Activated naive CD4-positive, alpha-beta T cell treated with anti-CD3 and anti-CD28 coated beads, Interleukin-2, amount 50 U/mL, for 24 hours (primary cell): ENCODE data around the gene SLCO4A1.

ENCODE experiments used
- H3K27ac Mint-ChIP-seq: one replicate; pipeline ENCODE4 v1.8.0; 2021; ENCODE audit warnings: mild to moderate bottlenecking, mixed read lengths
- H3K27me3 Mint-ChIP-seq: one replicate; pipeline ENCODE4 v1.8.0; 2021; ENCODE audit warnings: mixed read lengths
- H3K36me3 Mint-ChIP-seq: one replicate; pipeline ENCODE4 v1.8.0; 2021; ENCODE audit warnings: mixed read lengths
- H3K4me1 Mint-ChIP-seq: one replicate; pipeline ENCODE4 v1.8.0; 2021; ENCODE audit warnings: mixed read lengths
- H3K4me3 Mint-ChIP-seq: one replicate; pipeline ENCODE4 v1.8.0; 2021; ENCODE audit warnings: mild to moderate bottlenecking, mixed read lengths
- H3K9me3 Mint-ChIP-seq: one replicate; pipeline ENCODE4 v1.8.0; 2021; ENCODE audit warnings: mixed read lengths

SLCO4A1 gene

DNA sequence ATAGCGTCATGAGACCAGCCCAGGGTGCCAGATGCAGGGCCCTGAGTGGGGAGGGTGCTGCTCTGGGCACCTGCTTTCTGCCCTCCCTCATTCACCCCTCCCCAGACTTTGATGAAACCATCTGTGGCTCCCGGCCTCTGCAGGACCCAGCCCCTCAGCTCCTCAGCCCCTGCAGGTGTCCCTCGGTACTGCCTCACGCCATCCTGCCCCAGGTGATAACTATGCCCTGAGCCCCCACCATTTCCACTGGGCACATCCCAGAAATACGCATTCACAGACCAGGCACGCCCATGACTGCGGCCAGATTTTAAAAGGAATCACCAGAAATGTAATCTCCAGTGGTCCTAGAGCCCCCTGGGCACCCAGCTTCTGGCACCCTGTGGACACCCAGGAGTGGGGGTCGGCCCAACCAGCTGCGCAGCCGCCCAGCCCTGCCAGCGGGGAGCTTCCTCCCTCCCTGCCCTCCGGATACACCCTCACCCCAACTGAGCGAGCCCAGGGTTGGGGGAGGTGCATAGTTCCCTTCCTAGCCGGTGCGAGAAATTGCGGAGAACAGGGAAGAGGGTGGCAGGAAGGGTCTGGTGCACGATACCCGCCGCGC is 65.7 kb downstream of the SLCO4A1 start:
- peaks cover 13% of the 10 kb centered on the region for H3K27me3 Mint-ChIP-seq
- H3K4me3 Mint-ChIP-seq = peak overlapping the region; percentile 65
- no peaks in the 10 kb centered on the region for H3K36me3 Mint-ChIP-seq
- no peak overlapping the region for H3K27ac Mint-ChIP-seq
- no peaks in the 10 kb centered on the region for H3K9me3 Mint-ChIP-seq
- H3K4me1 Mint-ChIP-seq = peaks cover 4% of the 10 kb centered on the region

DNA sequence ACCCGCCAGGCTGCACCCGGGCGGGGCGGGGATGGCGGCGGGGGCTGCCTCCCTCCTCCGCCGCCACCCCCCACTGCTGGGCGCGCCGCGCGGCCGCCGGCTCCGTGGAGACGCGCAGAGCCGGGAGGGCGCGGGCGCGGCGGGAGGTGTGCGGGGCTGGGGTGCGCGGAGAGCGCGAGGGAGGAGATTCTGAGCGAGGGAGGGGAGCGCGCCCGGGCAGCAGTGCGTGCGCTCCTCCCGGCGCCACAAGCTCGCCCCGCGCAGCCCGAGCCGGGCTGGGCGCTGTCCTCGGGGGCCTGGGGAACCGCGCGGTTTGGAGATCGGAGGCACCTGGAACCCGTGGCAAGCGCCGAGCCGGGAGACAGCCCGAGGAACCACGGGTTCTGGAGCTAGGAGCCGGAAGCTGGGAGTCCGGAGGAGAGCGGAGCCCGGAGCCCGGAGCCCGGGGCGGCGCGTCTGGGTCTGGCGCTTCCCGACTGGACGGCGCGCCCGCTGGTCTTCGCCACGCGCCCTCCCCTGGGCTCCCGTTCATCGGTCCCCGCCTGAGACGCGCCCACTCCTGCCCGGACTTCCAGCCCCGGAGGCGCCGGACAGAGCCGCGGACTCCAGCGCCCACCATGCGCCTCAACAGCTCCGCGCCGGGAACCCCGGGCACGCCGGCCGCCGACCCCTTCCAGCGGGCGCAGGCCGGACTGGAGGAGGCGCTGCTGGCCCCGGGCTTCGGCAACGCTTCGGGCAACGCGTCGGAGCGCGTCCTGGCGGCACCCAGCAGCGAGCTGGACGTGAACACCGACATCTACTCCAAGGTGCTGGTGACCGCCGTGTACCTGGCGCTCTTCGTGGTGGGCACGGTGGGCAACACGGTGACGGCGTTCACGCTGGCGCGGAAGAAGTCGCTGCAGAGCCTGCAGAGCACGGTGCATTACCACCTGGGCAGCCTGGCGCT is 66.6 kb downstream of the SLCO4A1 start, which contains the start of gene NTSR1:
TSS of gene NTSR1 (plus strand) at position 246 of the 946 bp plus-strand sequence. CDS start at position 618, 372 bp downstream.
- Mint-ChIP-seq H3K9me3 (no peaks in the 10 kb centered on the region), H3K4me3 (peak within 1 kb of the TSS; percentile 65), H3K27ac (no peak within 1 kb of the TSS), H3K27me3 (peaks cover 13% of the 10 kb centered on the region), H3K36me3 (no peaks in the 10 kb centered on the region), H3K4me1 (no peaks in the 10 kb centered on the region)

DNA sequence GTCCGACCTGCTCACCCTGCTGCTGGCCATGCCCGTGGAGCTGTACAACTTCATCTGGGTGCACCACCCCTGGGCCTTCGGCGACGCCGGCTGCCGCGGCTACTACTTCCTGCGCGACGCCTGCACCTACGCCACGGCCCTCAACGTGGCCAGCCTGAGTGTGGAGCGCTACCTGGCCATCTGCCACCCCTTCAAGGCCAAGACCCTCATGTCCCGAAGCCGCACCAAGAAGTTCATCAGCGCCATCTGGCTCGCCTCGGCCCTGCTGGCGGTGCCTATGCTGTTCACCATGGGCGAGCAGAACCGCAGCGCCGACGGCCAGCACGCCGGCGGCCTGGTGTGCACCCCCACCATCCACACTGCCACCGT is 67.2 kb downstream of the SLCO4A1 start:
- no peak overlapping the region for H3K27ac Mint-ChIP-seq
- no peaks in the 10 kb centered on the region for H3K4me1 Mint-ChIP-seq
- no peak overlapping the region for H3K4me3 Mint-ChIP-seq
- peaks cover 13% of the 10 kb centered on the region for H3K27me3 Mint-ChIP-seq
- H3K36me3 Mint-ChIP-seq = no peaks in the 10 kb centered on the region
- H3K9me3 Mint-ChIP-seq = no peaks in the 10 kb centered on the region

DNA sequence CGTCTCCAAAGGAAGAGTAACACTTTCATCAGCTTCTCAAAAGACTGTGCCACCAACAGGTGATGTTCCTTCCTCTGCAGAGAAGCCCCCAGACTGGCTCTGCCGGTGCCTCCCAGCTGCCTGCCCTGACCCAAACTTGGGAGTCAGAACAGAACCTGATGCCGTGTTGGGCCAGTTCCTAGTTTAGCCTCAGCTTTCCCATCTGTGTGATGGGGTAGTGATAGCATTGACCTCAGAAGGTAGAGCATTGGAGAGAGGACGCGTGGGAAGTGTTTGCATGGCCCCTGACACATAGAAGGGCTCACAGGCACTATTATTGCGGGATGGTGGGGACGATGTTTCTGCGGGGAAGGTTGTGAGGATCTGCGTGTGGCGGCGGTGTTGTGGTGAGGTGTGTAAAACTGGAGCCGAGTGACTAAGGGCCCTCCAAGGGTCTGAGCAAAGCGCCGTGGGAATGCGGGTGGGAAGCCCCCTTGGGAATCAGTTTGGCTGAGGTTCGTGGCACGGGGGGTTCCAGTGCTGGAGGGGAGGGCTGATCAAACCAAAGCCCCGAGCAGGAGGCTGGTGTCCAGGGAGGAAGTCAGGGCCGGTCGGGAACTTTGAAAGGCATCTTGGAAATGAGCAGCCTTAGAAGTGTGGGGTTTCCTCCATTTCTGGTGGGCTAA is 68.0 kb downstream of the SLCO4A1 start:
- Mint-ChIP-seq H3K36me3 (no peaks in the 10 kb centered on the region), H3K27me3 (peaks cover 13% of the 10 kb centered on the region), H3K27ac (no peak overlapping the region), H3K4me1 (no peaks in the 10 kb centered on the region), H3K9me3 (no peaks in the 10 kb centered on the region), H3K4me3 (no peak overlapping the region)

DNA sequence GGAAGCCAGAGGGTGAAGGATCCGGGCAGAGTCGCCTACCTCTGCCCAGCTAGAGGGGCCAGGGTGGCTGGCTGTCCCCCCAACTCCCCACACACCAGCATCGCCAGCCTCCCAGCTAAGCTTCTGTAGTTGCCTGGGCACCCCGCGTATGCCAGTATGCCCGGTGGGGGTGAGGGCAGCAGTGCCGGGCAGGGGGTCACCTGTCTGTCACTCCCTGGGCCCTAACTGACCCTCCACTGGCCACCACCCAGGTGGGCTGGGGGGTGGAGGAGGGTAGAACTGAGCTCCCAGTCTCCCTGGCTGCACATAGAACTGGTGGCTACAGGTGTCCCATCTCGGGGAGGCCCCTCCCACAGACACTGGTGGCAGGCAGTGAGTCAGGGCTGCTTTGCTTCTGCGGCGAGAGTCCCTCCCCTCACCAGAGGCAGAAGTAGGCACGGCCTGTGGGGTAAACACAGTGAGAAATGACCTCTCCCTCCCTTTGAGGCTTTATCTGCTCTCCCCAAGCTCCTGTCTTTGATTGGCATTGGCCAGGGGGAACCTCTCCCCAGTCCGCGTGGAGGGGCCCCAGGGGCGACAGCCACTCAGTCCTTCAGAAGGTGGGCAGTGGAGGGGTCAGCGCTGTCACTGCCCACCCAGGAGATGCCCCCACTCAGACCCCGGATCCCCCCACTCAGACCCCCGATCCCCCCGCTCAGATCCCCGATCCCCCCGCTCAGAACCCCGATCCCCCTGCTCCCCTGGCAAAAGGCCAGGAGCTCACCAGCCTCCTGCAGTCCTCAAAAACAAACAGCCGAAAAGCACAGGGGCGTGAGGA is 68.8 kb downstream of the SLCO4A1 start:
- Mint-ChIP-seq H3K4me3 (no peak overlapping the region), H3K27me3 (peaks cover 13% of the 10 kb centered on the region), H3K27ac (no peak overlapping the region), H3K36me3 (no peaks in the 10 kb centered on the region), H3K9me3 (no peaks in the 10 kb centered on the region), H3K4me1 (peaks cover 6% of the 10 kb centered on the region)

DNA sequence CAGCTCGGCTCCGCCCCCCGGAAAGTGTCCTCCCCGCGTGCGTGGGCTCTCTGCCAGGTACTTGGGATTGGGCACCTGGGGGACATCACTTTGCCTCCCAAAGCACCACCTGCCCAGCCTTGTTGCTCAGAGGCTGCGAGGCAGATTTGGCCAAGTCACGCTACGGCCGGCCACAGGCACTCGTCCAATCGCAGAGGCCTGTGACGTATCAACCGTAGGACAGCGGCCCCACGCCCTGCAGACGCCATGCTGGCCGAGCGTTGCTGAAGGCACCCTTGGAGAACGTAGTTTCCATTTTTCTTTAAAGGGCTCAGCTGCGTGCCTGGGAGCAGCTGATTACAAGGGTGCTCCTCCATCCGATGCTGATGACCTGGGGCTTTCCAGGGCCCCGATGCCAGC is 69.4 kb downstream of the SLCO4A1 start:
- H3K27me3 Mint-ChIP-seq = peaks cover 13% of the 10 kb centered on the region
- H3K4me1 Mint-ChIP-seq = peaks cover 12% of the 10 kb centered on the region
- no peak overlapping the region for H3K27ac Mint-ChIP-seq
- no peaks in the 10 kb centered on the region for H3K36me3 Mint-ChIP-seq
- no peak overlapping the region for H3K4me3 Mint-ChIP-seq
- no peaks in the 10 kb centered on the region for H3K9me3 Mint-ChIP-seq

DNA sequence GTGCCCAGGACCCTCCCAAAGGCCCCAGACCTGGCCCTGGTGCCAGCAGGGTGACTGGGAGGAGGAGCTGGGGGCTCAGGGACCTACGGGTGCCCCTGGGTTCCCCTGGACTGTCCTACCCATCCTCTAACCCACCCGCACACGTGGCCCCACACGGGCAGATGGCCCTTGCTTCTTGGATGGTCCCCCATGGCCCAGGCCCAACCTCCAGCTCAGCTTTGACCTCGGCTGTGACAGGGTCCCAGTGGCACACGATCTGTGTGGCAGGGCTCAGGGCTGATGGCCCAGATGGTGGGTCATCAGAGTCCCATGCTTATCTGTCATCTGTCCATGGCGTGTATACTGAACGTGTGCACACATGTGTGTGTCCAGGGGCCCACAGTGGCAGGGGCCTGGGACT is 70.3 kb downstream of the SLCO4A1 start:
- Mint-ChIP-seq H3K4me3 (no peak overlapping the region), H3K9me3 (no peaks in the 10 kb centered on the region), H3K4me1 (peaks cover 19% of the 10 kb centered on the region), H3K27ac (no peak overlapping the region), H3K27me3 (peaks cover 8% of the 10 kb centered on the region), H3K36me3 (no peaks in the 10 kb centered on the region)

DNA sequence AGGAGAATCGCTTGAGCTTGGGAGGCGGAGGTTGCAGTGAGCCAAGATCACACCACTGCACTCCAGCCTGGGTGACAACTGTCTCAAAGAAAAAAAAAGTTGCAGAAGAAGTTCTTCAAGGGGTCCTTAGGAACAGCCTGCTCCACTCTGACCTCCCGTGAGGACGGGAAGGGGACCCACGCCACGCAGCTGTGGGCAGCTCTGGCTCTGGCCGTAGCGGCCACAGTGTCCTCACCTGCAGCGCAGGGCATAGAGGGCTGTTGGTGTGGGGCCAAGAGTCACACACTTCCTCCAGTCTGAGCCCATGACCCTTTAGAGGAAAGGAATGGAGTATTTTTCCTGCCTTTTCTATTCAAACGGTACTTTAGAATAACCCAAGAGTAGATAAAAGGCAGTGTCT is 71.7 kb downstream of the SLCO4A1 start:
- H3K4me1 Mint-ChIP-seq = peaks cover 21% of the 10 kb centered on the region
- no peak overlapping the region for H3K27ac Mint-ChIP-seq
- H3K36me3 Mint-ChIP-seq = no peaks in the 10 kb centered on the region
- peaks cover 6% of the 10 kb centered on the region for H3K27me3 Mint-ChIP-seq
- no peaks in the 10 kb centered on the region for H3K9me3 Mint-ChIP-seq
- no peak overlapping the region for H3K4me3 Mint-ChIP-seq

DNA sequence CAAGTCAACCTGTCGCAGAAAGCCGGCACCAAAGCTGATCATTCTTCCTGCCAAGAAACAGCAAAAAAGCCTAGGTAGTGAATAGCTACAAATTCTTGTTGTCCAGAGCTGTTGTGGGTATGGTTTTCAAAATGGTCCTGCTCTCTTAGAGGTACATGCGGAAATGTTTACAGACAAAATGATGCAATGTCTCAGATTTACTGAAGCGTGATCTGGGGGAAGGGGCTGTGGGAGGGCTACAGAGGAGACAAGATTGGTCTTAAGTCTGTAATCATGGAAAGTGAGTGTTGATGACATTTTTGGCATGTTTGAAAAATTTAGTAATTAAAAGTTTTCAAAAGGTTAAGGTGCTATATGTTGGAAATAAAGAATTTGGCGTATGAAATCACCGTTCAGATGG is 72.5 kb downstream of the SLCO4A1 start:
- no peak overlapping the region for H3K4me3 Mint-ChIP-seq
- no peaks in the 10 kb centered on the region for H3K9me3 Mint-ChIP-seq
- peaks cover 21% of the 10 kb centered on the region for H3K4me1 Mint-ChIP-seq
- peaks cover 6% of the 10 kb centered on the region for H3K27me3 Mint-ChIP-seq
- H3K27ac Mint-ChIP-seq = no peak overlapping the region
- H3K36me3 Mint-ChIP-seq = peaks cover 3% of the 10 kb centered on the region

DNA sequence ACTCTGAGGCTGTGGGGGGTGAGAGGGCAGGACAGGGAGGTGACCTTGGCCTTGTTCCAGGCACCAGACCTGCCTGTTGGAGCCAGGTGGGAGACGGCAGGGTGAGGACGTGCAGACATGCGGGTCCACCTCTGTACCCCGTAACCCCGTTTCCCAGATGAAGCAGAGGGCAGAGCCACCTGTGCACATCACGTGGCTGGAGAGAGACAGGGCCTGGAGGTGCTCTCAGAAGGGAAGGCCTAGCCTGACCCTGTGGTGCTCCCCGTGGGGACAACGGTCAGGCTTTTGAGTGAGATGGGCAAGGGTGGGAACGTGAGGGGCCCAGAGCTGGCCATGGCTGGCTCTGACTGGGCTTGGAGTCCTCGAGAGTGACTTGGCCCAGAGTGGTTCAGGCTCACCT is 72.9 kb downstream of the SLCO4A1 start:
- Mint-ChIP-seq H3K27ac (no peak overlapping the region), H3K36me3 (peaks cover 3% of the 10 kb centered on the region), H3K4me3 (no peak overlapping the region), H3K27me3 (peaks cover 4% of the 10 kb centered on the region), H3K9me3 (no peaks in the 10 kb centered on the region), H3K4me1 (peaks cover 21% of the 10 kb centered on the region)

DNA sequence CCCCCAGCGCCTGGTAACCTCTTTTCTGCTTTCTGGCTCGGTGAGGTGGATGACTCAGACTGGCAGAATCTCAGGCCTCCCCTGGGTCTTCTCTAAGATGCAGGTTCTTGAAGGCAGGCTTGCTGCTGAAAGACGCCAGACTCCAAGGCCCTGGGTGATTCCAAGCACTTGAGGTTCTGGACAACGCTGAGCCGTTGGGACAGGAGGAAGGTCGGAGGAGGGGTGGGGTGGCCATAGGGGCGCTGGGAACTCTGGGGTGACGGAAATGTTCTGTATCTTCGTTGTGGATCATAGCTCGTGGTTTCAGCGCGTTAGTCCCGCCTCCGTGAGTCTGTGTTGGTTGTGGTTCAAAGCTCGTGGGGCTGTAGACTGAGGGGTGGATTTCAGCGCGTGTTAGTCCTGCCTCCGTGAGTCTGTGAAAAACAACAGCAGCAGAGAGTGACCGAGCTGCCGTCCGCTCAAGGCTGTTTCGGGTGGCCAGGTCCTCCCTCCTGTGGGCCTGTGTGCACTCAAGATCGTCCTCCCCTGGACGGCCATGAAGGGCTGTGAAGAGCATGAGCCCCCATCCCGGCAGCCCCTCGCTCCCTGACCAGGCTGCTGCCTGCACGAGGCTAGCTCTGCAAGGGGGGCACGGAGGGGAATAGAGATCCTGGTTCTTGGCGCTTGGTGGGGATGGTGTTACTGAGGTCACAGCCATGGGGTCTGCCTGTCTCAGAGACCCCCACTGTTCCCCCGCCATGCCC is 74.1 kb downstream of the SLCO4A1 start:
- Mint-ChIP-seq H3K36me3 (peaks cover 6% of the 10 kb centered on the region), H3K27ac (peak overlapping the region; percentile 15), H3K4me3 (peak overlapping the region; percentile 72), H3K9me3 (no peaks in the 10 kb centered on the region), H3K27me3 (no peaks in the 10 kb centered on the region), H3K4me1 (peaks cover 23% of the 10 kb centered on the region)

DNA sequence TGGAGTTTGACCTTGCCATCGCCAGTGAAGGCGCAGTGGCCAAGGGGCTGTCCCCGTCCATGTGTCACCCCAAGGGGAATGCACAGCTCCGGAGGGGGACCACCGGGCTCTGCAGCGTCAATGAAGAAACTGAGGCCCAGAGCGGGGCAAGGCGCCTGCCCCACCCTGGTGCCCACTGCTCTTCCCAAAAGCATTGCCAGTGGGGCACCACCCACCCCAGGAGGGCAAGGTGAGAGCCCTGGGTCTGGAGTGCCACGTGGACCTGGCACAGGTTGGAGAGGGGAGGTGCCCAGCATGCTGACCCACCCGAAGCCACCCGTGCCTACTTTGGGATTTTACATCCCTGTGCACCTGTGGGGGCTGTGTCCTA is 74.6 kb downstream of the SLCO4A1 start:
- Mint-ChIP-seq H3K9me3 (no peaks in the 10 kb centered on the region), H3K27me3 (no peaks in the 10 kb centered on the region), H3K36me3 (peaks cover 7% of the 10 kb centered on the region), H3K27ac (no peak overlapping the region), H3K4me3 (no peak overlapping the region), H3K4me1 (peaks cover 29% of the 10 kb centered on the region)

DNA sequence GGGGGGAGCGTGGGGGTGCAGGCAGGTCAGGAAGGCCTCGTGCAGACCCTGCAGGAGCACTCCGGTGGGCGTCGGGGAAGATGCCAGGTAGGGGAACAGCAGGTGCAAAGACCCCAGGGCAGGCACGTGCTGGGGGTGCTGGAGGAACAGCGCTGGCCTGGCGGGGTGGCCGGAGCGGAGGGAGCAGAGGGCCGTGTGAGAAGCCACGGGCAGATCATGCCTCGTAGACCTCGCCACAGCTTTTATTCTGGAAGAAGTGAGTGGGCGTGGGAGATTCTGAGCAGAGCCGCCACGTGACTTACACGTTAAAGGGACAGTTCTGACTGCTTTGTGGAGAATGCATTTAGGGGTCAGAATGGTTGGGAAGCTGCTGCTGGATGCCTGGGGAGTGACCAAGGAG is 75.6 kb downstream of the SLCO4A1 start:
- Mint-ChIP-seq H3K9me3 (no peaks in the 10 kb centered on the region), H3K27ac (no peak overlapping the region), H3K4me1 (peaks cover 29% of the 10 kb centered on the region), H3K4me3 (no peak overlapping the region), H3K27me3 (no peaks in the 10 kb centered on the region), H3K36me3 (peaks cover 7% of the 10 kb centered on the region)

DNA sequence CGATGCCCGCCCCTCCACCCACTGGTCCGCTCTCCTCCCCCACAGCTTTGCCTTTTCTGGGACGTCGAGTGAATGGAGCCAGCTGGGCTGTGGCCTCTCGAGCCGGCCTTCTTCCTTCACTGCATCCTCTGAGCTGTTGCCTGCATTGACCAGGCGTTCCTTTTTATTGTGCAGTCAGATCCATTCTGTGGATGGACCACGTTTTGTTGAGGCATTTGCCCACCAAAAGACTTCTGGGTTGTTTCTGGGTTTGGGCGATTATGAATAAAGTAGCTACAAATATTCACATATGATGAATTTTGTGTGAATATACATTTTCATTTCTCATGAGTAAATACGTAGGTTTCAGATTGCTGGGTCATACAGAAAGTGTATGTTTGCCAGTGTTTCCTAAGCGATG is 76.2 kb downstream of the SLCO4A1 start:
- H3K27me3 Mint-ChIP-seq = no peaks in the 10 kb centered on the region
- H3K9me3 Mint-ChIP-seq = no peaks in the 10 kb centered on the region
- H3K4me3 Mint-ChIP-seq = no peak overlapping the region
- H3K27ac Mint-ChIP-seq = no peak overlapping the region
- H3K36me3 Mint-ChIP-seq = peaks cover 7% of the 10 kb centered on the region
- peaks cover 29% of the 10 kb centered on the region for H3K4me1 Mint-ChIP-seq
